H1 (cell line): ENCODE measurements around the gene COL4A2. TPM values are rescaled to one million over a fixed set of nuclear protein-coding genes. Genes with fewer than 3 reads are reported as not detected.
A peak's percentile ranks its signal among the peaks of the same experiment; 100 is the strongest.

Experiments used
- CTCF ChIA-PET: fragments of 300-600 bp; sonication (Branson Sonifier 250); formaldehyde crosslinking; loops from one replicate; lab custom pipeline; 2021; ENCODE audit not compliant: partially characterized antibody; lab: Charles Lee
- POLR2A ChIA-PET: fragments of 300-600 bp; sonication (Branson Sonifier 250); formaldehyde crosslinking; loops from one replicate; lab custom pipeline; 2021; ENCODE audit warnings: inconsistent platforms; ENCODE audit not compliant: partially characterized antibody; lab: Charles Lee
- DNase-seq, 2 experiments: peaks; one replicate each; pipeline versions ENCODE4 v3.0.0 to v3.0.0-alpha.2; 2010 to 2022; ENCODE audit warnings: low spot score in 2 of 2, low read depth in 1 of 2, mixed read lengths in 1 of 2
- FAIRE-seq: peaks from 2 replicates; lab custom pipeline; 2011; peaks lifted over from hg19 to GRCh38; lab: Jason Lieb, UNC
- H2AFZ ChIP-seq: 2 replicates; pipeline ENCODE4 v1.8.1; 2012; ENCODE audit warnings: low read length, inconsistent platforms
- H2AK5ac ChIP-seq: 2 replicates; pipeline ENCODE4 v1.6.1; 2013; ENCODE audit warnings: low read depth, low read length
- H2BK120ac ChIP-seq: replicated peaks from 2 replicates; pipeline ENCODE3; 2013; ENCODE audit warnings: low read depth, low read length, inconsistent platforms
- H2BK12ac ChIP-seq: 2 replicates; pipeline ENCODE4 v1.6.1; 2013; ENCODE audit warnings: low read depth, low read length
- H2BK15ac ChIP-seq: 2 replicates; pipeline ENCODE4 v1.6.1; 2013; ENCODE audit warnings: low read length
- H2BK20ac ChIP-seq: 2 replicates; pipeline ENCODE4 v1.6.1; 2013; ENCODE audit warnings: low read length
- H2BK5ac ChIP-seq: 2 replicates; pipeline ENCODE4 v1.6.1; 2013; ENCODE audit warnings: low read depth, low read length
- H3K14ac ChIP-seq: 2 replicates; pipeline ENCODE4 v1.6.1; 2013; ENCODE audit warnings: inconsistent platforms; ENCODE audit not compliant: insufficient read length
- H3K18ac ChIP-seq: 2 replicates; pipeline ENCODE4 v1.6.1; 2013; ENCODE audit warnings: low read length; ENCODE audit errors: extremely low read depth
- H3K23ac ChIP-seq: 2 replicates; pipeline ENCODE4 v1.6.1; 2013; ENCODE audit warnings: inconsistent platforms; ENCODE audit not compliant: insufficient read length
- H3K23me2 ChIP-seq: 2 replicates; pipeline ENCODE4 v1.6.1; 2013; ENCODE audit warnings: low read depth, low read length
- H3K27ac ChIP-seq: 2 replicates; pipeline ENCODE4 v1.6.1; 2011; ENCODE audit warnings: low read depth, low read length, inconsistent platforms
- H3K27me3 ChIP-seq, 4 experiments: replicated peaks in 1 of 4; 1 replicate in 1 of 4; 2 replicates in 3 of 4; pipeline versions ENCODE4 v1.6.1 to v1.8.1; 2011 to 2013; ENCODE audit warnings: low read length in 3 of 4, mild to moderate bottlenecking in 3 of 4, inconsistent platforms in 2 of 4, mixed read lengths in 2 of 4, moderate library complexity in 1 of 4; ENCODE audit not compliant: control insufficient read depth in 3 of 4, insufficient read depth in 3 of 4; ENCODE audit errors: extremely low read depth in 1 of 4
- H3K36me3 ChIP-seq, 4 experiments: 2 replicates each; pipeline versions ENCODE4 v1.6.1 to v1.8.1; 2011 to 2013; ENCODE audit warnings: mild to moderate bottlenecking in 4 of 4, low read length in 3 of 4, moderate library complexity in 2 of 4, control low read depth in 1 of 4, inconsistent platforms in 1 of 4; ENCODE audit not compliant: insufficient read depth in 4 of 4, control insufficient read depth in 2 of 4
- H3K4ac ChIP-seq: replicated peaks from 2 replicates; pipeline ENCODE3; 2013; ENCODE audit warnings: low read length, low read depth, mixed read lengths, inconsistent platforms; ENCODE audit not compliant: insufficient read length
- H3K4me1 ChIP-seq, 4 experiments: replicated peaks in 1 of 4; 1 replicate in 1 of 4; 2 replicates in 3 of 4; pipeline versions ENCODE4 v1.6.1 to v1.8.1; 2011 to 2013; ENCODE audit warnings: low read length in 3 of 4, inconsistent platforms in 2 of 4, mixed read lengths in 1 of 4; ENCODE audit not compliant: insufficient read depth in 4 of 4, control insufficient read depth in 3 of 4
- H3K4me2 ChIP-seq, 2 experiments: 2 replicates each; pipeline versions ENCODE4 v1.6.1 to v1.8.1; 2011 to 2013; ENCODE audit warnings: low read depth in 2 of 2, low read length in 2 of 2, control low read depth in 1 of 2, inconsistent platforms in 1 of 2, mild to moderate bottlenecking in 1 of 2; ENCODE audit not compliant: insufficient read depth in 1 of 2
- H3K4me3 ChIP-seq, 4 experiments: fragments of 200-600, 300-600 bp in 1 of 4; sonication (generic), shearing (Covaris generic), sonication (Bioruptor Twin) in 1 of 4; 2 replicates each; pipeline versions ENCODE4 v1.5.1 to v1.8.1; 2011 to 2016; ENCODE audit warnings: low read length in 4 of 4, low read depth in 3 of 4, control low read depth in 2 of 4, inconsistent platforms in 2 of 4, mild to moderate bottlenecking in 2 of 4, mixed read lengths in 1 of 4, moderate library complexity in 1 of 4; ENCODE audit not compliant: insufficient read depth in 2 of 4; ENCODE audit errors: extremely low read depth in 1 of 4
- H3K56ac ChIP-seq: replicated peaks from 2 replicates; pipeline ENCODE3; 2013; ENCODE audit warnings: low read depth, mild to moderate bottlenecking, mixed read lengths, low read length, inconsistent platforms; ENCODE audit not compliant: insufficient read length
- H3K79me1 ChIP-seq: 2 replicates; pipeline ENCODE4 v1.6.1; 2013; ENCODE audit warnings: low read depth, low read length, control low read depth
- H3K79me2 ChIP-seq, 2 experiments: 2 replicates each; pipeline versions ENCODE4 v1.6.1 to v1.8.1; 2012 to 2013; ENCODE audit warnings: low read length in 2 of 2, mild to moderate bottlenecking in 2 of 2, inconsistent platforms in 1 of 2; ENCODE audit not compliant: insufficient read depth in 2 of 2, control insufficient read depth in 1 of 2
- H3K9ac ChIP-seq, 4 experiments: replicated peaks in 1 of 4; 1 replicate in 1 of 4; 2 replicates in 3 of 4; pipeline versions ENCODE4 v1.6.1 to v1.8.1; 2011 to 2013; ENCODE audit warnings: low read depth in 3 of 4, low read length in 3 of 4, control low read depth in 2 of 4, mild to moderate bottlenecking in 2 of 4, moderate library complexity in 2 of 4, inconsistent platforms in 1 of 4; ENCODE audit errors: extremely low read depth in 1 of 4
- H3K9me3 ChIP-seq, 2 experiments: 2 replicates each; pipeline versions ENCODE4 v1.6.1 to v1.8.1; 2012 to 2013; ENCODE audit warnings: mild to moderate bottlenecking in 2 of 2, moderate library complexity in 2 of 2, control low read depth in 1 of 2, inconsistent platforms in 1 of 2, low read depth in 1 of 2, low read length in 1 of 2, mixed read lengths in 1 of 2; ENCODE audit not compliant: insufficient read depth in 2 of 2
- H4K20me1 ChIP-seq, 2 experiments: replicated peaks in 1 of 2; 2 replicates each; pipeline versions ENCODE3 to v1.8.1; 2011 to 2013; ENCODE audit warnings: inconsistent platforms in 2 of 2, low read length in 2 of 2, mild to moderate bottlenecking in 1 of 2; ENCODE audit not compliant: insufficient read depth in 2 of 2, control insufficient read depth in 1 of 2
- H4K5ac ChIP-seq: 2 replicates; pipeline ENCODE4 v1.6.1; 2013; ENCODE audit warnings: low read length, low read depth, mixed read lengths, inconsistent platforms; ENCODE audit not compliant: insufficient read length
- H4K8ac ChIP-seq: 2 replicates; pipeline ENCODE4 v1.8.0; 2013; ENCODE audit warnings: mild to moderate bottlenecking, moderate library complexity, low read length, inconsistent platforms; ENCODE audit not compliant: insufficient read depth; ENCODE audit errors: extremely low read depth
- H4K91ac ChIP-seq: replicated peaks from 2 replicates; pipeline ENCODE3; 2013; ENCODE audit warnings: low read length, mixed read lengths, inconsistent platforms; ENCODE audit not compliant: insufficient read length
- CTBP2 ChIP-seq: IDR thresholded peaks from 2 replicates; pipeline ENCODE4 v1.7.0; 2011; ENCODE audit warnings: borderline replicate concordance, mild to moderate bottlenecking, moderate library complexity, mixed read lengths, low read length; ENCODE audit not compliant: insufficient read depth, insufficient read length
- EZH2 ChIP-seq: fragments of 200-600 bp; sonication (generic); IDR thresholded peaks from 2 replicates; pipeline ENCODE4 v1.7.1; 2012; ENCODE audit warnings: low read depth, mild to moderate bottlenecking, moderate library complexity, low read length, inconsistent platforms; ENCODE audit not compliant: severe bottlenecking
- TCF12 ChIP-seq: IDR thresholded peaks from 2 replicates; pipeline ENCODE4 v1.6.1; 2011; ENCODE audit warnings: low read depth, mild to moderate bottlenecking, low read length
- WGBS, 2 experiments: shearing (Covaris generic) in 1 of 2; methylation state at CpG; one replicate each; pipeline versions ENCODE4 v1.1.6 to v1.1.7; 2013 to 2015; ENCODE audit warnings: low lambda C conversion rate in 2 of 2, mixed read lengths in 2 of 2, inconsistent platforms in 1 of 2, low coverage in 1 of 2, missing lambda C conversion rate in 1 of 2; ENCODE audit not compliant: insufficient replicate concordance in 2 of 2, insufficient coverage in 1 of 2, insufficient read length in 1 of 2; ENCODE audit errors: extremely low coverage in 1 of 2, missing lambda C conversion rate in 1 of 2; 5-methylcytosine and 5-hydroxymethylcytosine counted together
- polyA plus RNA-seq, 7 experiments: library from polyadenylated mRNA; depleted of rRNA in 3 of 7; stranded (reverse) in 5 of 7; unstranded in 2 of 7; fragments of >200 nt in 5 of 7; fragments of 200-250 nt in 2 of 7; gene quantifications; 1 replicate in 5 of 7; 2 replicates in 1 of 7; 4 replicates in 1 of 7; pipeline versions ENCODE4 v1.2.1 to v1.2.3, GENCODE V29; 2011 to 2013; ENCODE audit warnings: missing spikeins in 2 of 7, mixed read lengths in 2 of 7
- total RNA-seq: library from RNA; stranded (reverse); fragmentation: NEBNext Ultra II Directional; extraction: Animal tissue kit (Norgen Biotek cat#: 25700); gene quantifications from 2 replicates; pipeline ENCODE4 v1.2.1, GENCODE V29; 2021

The COL4A2 gene
- total and polyA plus RNA-seq, 2 of the 8 experiments (the other 6 are each of a cell fraction or from before 2014, with no cell fraction given) = 80.4 to 87.3 TPM

GRCh38 chr13:110261166-110262081, 45.7 kb upstream of the COL4A2 start:
- Histone ChIP-seq H3K56ac (no peak overlapping the region), H3K9me3 (no peaks in the 10 kb centered on the region), H2AK5ac (no peak overlapping the region), H3K27ac (no peak overlapping the region), H3K79me1 (no peaks in the 10 kb centered on the region; the same call in none of the 2 replicates), H3K9ac (no peak overlapping the region), H2BK20ac (no peak overlapping the region), H3K4me2 (0 out of 4 replicates have a peak overlapping the region, but pooled peaks of 1 of the 2 experiments have one; percentile 5), H4K8ac (no peak overlapping the region), H3K4me1 (peaks cover 5 to 20% (median 14%) of the 10 kb centered on the region in 4 experiments), H2BK15ac (peak overlapping the region; percentile 10; the same call in 1 of the 2 replicates), H2AFZ (no peak overlapping the region), H2BK120ac (no peak overlapping the region), H4K20me1 (no peaks in the 10 kb centered on the region), H4K91ac (peak overlapping the region; percentile 16), H4K5ac (no peak overlapping the region), H3K23ac (no peak overlapping the region), H2BK12ac (peak overlapping the region; percentile 61; the same call in 1 of the 2 replicates), H2BK5ac (peak overlapping the region; percentile 45; the same call in 1 of the 2 replicates), H3K23me2 (no peaks in the 10 kb centered on the region), H3K79me2 (peaks cover 0 to 5% of the 10 kb centered on the region in 2 experiments; a peak in 2 of 4 replicates), H3K18ac (peak overlapping the region; percentile 39; the same call in 1 of the 2 replicates), H3K14ac (no peak overlapping the region), H3K27me3 (no peaks in the 10 kb centered on the region; a peak in 1 of 7 replicates), H3K4me3 (no peak overlapping the region), H3K4ac (no peak overlapping the region), H3K36me3 (no peaks in the 10 kb centered on the region)
- FAIRE-seq (no peak), DNase-seq (peak in 1 of 2 experiments; percentile 57)
- ChIA-PET CTCF (interaction anchor here (0.7 to 6.9 kb wide), 11 partner anchors 14 to 383 kb away, joined by 3 to 30 read pairs (median 3); no protein-coding TSS in a partner anchor), POLR2A (interaction anchor here (1.0 to 1.4 kb wide), 3 partner anchors 16 to 293 kb away, joined by 3 read pairs; no protein-coding TSS in a partner anchor)
- TF ChIP-seq TCF12 (0 out of 2 replicates have a peak, but pooled peaks have one; percentile 75), CTBP2 (peak; percentile 33), EZH2 (no peak)
- WGBS, 2 experiments = 80% methylated on average over 19 of the region's 19 CpGs; no CpG with 5 or more reads in 1 of the 2 experiments
